ACHN (cell line): ENCODE data around the gene MED12L.

Source experiments
- DNase-seq: peaks from one replicate; pipeline ENCODE4 v3.0.0-alpha.2; 2015
- in situ Hi-C: cut with HindIII; loops from 2 replicates; pipeline ENCODE4 v1.10.0; 2017; ENCODE audit warnings: low sequenced_read_pairs, low pct_ligation_motif_present, low pct_unique_long_range_greater_than_20kb

The MED12L gene

GRCh38 chr3:151402349-151402748 lies 316.9 kb downstream of the MED12L start:
- in situ Hi-C loops = no loop called here
- no peak for DNase-seq

GRCh38 chr3:151403246-151403645 lies 317.8 kb downstream of the MED12L start:
- peak; percentile 10 for DNase-seq
- in situ Hi-C loops = no loop called here

- in situ Hi-C loops = no loop called here
- peak; percentile 10 for DNase-seq
These were observed 318.9 kb downstream of the MED12L start for GRCh38 chr3:151404316-151404715.

GRCh38 chr3:151407928-151408327 lies 322.5 kb downstream of the MED12L start:
- in situ Hi-C loops = no loop called here

GRCh38 chr3:151410891-151411559 lies 325.6 kb downstream of the MED12L start:
- in situ Hi-C loops = no loop called here
- no peak for DNase-seq

More at GRCh38 chr3:151407928-151408327, 322.5 kb downstream of the MED12L start:
- no peak for DNase-seq

GRCh38 chr3:151412989-151413388 lies 327.5 kb downstream of the MED12L start:
- in situ Hi-C loops = no loop called here
- DNase-seq = no peak

GRCh38 chr3:151415289-151415688 lies 329.8 kb downstream of the MED12L start:
- no peak for DNase-seq
- in situ Hi-C loops = no loop called here

- in situ Hi-C loops = no loop called here
- no peak for DNase-seq
These were observed 334.3 kb downstream of the MED12L start for GRCh38 chr3:151419806-151420205.

GRCh38 chr3:151421938-151422337 lies 336.5 kb downstream of the MED12L start:
- no peak for DNase-seq

GRCh38 chr3:151423091-151423490 lies 337.6 kb downstream of the MED12L start:
- in situ Hi-C loops = no loop called here
- DNase-seq = no peak

More at GRCh38 chr3:151421938-151422337, 336.5 kb downstream of the MED12L start:
- in situ Hi-C loops = no loop called here

GRCh38 chr3:151425627-151426340 lies 340.3 kb downstream of the MED12L start:
- in situ Hi-C loops = no loop called here
- peak; percentile 10 for DNase-seq

- no peak for DNase-seq
- in situ Hi-C loops = no loop called here
These were observed 340.8 kb downstream of the MED12L start for GRCh38 chr3:151426341-151426657.

- no peak for DNase-seq
- in situ Hi-C loops = no loop called here
These were observed 342.9 kb downstream of the MED12L start for GRCh38 chr3:151428386-151428785.

- in situ Hi-C loops = no loop called here
- no peak for DNase-seq
These were observed 345.5 kb downstream of the MED12L start for GRCh38 chr3:151430821-151431484.

GRCh38 chr3:151431940-151432339 lies 346.5 kb downstream of the MED12L start:
- no peak for DNase-seq
- in situ Hi-C loops = no loop called here

- DNase-seq = no peak
- in situ Hi-C loops = no loop called here
These were observed 347.3 kb downstream of the MED12L start for GRCh38 chr3:151432616-151433372.

GRCh38 chr3:151434151-151434890 lies 348.9 kb downstream of the MED12L start:
- in situ Hi-C loops = no loop called here
- peak; percentile 74 for DNase-seq

GRCh38 chr3:151436675-151437446 lies 351.4 kb downstream of the MED12L start:
- no peak for DNase-seq
- in situ Hi-C loops = no loop called here
